Superior temporal gyrus (tissue), 1 donor: Measurements from ENCODE around the gene EXOC7.
"Not testable (repeated sequence)": the region's sequence is repeated elsewhere in the genome, so short reads cannot be mapped to it uniquely, and the experiment has no call there.

Source experiments
- DNase-seq: peaks from one replicate; pipeline ENCODE4 v3.0.0-alpha.2; 2016; ENCODE audit errors: extremely low spot score

The EXOC7 gene

DNA sequence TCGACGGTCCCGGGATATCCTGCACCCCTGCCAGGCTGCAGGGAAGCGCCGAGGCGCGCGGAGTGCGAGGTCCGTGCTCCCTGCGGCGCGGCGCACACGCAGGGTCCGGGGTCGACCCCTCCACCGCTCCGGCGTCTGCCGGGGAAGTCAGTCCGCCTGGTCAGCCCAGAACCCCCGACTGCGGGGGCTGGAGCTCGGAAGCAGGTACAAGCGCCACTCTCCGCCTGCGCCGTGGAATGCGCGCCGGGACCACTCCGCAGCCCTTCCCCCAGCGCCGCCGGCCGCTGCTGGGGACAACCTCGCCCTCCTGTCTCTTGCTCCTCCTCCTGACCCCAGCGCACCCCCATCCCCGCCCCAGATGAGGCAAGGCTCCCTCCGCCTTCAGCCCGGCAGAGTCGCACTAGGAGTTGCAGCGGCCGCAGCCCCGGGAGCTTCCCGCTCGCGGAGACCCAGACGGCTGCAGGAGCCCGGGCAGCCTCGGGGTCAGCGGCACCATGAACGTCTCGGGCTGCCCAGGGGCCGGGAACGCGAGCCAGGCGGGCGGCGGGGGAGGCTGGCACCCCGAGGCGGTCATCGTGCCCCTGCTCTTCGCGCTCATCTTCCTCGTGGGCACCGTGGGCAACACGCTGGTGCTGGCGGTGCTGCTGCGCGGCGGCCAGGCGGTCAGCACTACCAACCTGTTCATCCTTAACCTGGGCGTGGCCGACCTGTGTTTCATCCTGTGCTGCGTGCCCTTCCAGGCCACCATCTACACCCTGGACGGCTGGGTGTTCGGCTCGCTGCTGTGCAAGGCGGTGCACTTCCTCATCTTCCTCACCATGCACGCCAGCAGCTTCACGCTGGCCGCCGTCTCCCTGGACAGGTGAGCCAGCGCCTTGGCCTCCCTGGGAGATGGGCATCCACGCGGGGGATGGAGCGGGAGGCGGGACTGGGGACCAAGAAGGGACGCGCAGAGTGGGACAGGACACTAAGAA lies 28.9 kb downstream of the EXOC7 start, which contains the start of gene GALR2:
Gene GALR2, plus strand, starts transcription at position 392 of the 974 bp plus-strand sequence. Its CDS starts 103 bp downstream, at position 495.
- no peak for DNase-seq

DNA sequence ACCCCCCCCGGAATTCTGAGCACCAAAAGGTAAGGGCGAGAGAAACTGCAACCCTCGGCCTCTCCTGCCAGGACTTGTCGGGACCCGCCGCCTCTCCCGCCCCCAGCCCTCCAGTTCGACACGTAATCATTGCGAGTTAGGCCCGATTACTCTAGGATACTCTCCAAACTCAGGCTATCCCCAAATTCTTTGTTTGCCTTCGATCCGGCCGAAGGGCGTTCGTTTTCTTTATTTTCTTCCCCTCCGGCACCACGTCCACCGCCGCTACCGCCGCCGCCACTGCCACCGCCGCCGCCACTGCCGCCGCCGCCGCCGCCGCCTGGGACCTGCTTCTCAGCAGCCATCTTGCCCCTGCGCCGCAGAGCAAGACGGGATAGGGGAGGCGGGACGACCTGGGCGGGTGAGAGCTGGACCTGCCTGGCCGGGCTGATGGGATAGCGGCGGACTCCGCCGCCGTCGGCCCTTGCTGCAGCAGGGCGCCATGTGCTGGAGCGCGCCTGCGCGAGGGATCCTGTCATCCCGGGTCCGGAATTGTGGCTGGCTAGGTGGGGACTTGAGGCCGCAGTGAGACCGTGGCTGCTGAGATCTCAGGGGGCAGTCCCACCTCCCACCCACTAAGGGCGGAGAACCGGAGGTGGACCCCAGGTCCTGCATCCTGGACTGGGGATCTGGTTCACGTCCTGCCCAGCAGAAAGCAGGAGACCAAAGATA lies 31.3 kb downstream of the EXOC7 start, which contains the start of gene SRP68:
Gene SRP68, minus strand, starts transcription at position 370 of the 711 bp plus-strand sequence. Its CDS starts 26 bp downstream, at position 344.
- DNase-seq = peak; percentile 94

DNA sequence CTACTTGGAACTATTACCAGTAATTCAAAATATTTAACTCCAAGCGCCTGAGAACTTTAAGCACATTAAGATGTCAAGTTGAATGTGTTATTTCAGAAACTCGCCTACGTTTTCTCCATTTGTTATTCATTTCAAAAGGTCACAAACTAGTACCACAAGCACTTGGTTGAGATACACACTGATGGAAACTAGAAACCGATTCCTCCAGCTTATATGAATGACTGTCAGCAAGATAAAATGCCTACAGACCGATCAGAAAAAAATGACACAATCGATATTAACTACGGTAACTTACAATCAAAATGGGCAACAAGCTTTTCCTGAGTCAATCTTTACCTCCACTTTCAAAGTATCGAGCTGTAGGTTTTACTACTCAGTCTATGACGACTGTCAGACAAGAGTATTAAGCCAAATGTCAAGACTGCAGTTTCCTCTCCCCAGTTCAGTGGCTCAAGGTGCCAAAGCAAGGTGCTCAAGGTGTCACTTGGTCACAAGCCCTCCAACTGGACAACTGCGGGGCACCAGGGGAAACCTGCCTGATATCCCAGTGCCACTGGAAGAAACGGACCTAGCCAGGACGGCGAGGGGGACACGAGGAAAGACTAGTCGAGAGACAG lies 31.9 kb downstream of the EXOC7 start:
- DNase-seq = peak; percentile 15

DNA sequence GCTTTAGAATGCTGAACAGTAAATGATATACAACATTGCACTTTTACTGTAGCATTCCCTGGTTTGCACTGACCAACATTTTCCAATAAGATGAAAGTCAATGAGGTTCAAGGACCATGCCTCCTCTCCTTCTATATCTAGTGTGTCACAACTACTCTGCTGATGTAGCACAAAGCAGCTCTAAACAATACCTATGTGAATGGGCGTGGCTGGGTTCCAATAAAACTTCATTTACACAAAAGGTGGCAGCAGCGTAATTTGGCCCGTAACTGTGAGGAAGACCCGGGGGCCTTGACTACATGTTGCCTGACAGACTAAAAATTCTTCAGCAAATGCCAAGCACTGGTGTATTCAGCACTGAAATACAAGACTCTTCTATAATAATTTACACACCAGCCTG lies 37.8 kb downstream of the EXOC7 start:
- no peak for DNase-seq

DNA sequence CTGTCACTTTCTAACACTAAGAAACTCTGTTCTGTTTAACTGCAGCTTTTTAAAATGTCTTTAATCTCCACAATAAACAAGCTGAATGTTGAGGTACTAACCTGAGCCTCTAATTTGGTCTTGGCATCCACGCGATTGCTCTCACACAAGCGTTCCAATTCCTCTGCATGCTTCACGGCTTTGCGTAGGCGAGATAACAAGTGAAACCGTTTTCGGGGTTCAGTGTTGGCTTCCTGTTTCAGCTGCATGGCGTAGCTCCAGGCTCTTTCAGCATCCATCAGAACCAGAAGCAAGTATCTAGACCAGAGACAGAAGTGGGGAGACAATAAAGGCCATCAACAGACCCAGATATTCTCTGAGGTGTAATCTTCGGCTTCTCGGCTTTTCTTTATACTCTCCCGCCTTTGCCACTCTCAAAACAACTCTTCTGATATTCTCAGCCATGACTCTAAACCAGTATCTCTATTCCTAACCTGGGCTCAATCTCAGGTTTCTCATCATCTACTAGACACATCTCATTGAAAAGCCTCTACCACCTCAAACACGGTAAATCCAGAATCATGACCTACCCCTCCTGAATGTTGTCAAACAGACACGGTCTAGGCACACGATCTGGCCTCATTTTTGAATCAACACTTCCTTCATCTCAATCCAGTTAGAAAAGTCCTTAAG lies 39.6 kb downstream of the EXOC7 start:
- peak; percentile 43 for DNase-seq

DNA sequence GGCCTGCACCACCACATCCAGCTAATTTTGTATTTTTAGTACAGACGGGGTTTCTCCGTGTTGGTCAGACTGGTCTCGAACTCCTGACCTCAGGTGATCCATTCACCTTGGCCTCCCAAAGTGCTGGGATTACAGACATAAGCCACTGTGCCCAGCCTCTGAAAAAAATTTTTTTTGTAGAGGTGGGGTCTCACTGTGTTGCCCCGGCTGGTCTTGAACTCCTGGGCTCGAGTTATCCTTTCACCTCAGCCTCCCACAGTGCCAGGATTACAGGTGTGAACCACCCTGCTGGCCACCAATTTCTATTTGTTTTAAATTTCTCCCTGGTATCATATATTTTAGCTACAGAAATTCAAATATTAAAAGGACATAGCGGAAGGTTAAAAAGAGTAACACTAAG lies 45.3 kb downstream of the EXOC7 start:
- not testable (repeated sequence) for DNase-seq

DNA sequence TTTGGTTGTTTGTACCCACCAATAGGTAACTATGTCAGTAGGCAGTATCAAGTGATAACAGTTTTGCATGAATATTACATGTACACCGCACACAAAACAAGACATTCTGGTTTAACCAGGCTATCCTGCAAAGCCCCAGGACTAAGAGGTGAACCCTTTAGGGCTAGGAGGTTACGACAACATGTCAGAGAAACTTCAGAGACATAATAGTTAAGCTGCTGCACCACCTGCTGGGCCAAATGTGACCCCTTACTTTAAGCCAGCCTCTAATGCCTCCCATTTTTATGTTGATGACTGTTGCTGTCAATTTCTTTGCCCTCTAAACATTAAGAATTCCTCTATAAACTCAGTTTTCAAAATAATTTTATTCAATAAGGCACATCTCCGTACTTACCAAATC lies 46.7 kb downstream of the EXOC7 start:
- DNase-seq = no peak

DNA sequence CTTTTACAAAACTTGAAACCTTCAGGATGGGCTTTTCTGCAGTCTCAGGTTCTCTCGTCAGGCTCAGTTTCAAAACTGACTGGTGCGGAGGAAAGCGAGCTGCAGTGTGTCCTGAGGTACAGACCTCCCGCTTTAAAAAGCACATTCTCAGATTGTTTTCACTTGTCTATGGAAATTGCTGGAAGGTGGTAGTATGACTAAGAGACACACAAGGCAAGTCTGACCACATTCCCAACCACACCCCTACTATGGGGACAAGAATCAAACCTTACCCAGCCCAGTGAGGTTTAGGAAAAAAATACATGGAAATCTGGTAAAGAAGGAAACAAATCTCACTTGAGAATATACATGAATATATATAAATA lies 49.5 kb downstream of the EXOC7 start:
- DNase-seq = no peak

DNA sequence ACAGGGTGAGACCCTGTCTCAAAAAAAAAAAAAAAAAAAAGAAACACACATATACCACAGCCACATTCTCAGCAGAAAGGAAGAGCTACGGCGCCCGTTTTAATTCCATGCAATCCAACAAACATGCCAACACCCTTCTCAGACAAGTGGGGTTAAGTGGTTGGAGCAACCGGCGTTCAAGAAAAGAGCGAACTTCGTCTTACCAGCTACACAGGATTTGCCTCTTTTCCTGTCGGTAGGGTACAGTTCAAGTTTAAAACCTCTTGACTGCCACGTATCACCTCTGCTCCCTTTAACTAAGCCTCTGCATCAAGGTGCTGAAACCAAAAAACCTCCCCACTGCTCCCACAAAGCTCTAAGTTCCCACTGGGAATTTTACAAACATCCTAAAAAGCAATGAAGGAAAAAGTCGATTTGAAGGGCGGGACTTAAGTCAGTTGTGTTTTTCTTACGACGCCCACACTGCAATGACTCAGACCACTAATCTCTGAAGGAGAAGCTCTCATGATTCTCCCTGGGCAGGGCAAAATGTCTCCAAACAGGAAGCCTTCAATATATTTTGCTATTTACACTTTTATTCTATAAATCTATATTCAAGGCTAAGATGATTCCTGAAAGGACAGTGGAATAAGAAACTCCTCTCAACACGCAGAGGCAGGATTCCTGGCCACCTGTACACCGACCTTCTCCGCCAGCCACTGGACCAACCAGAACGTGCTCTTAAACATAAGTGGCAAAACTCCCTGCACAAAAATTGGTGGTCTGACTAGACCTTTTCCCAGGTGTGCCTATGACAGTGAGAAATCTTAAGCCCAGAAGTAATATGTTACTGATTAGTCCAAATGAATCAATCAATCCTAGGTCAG lies 50.1 kb downstream of the EXOC7 start:
- no peak for DNase-seq

DNA sequence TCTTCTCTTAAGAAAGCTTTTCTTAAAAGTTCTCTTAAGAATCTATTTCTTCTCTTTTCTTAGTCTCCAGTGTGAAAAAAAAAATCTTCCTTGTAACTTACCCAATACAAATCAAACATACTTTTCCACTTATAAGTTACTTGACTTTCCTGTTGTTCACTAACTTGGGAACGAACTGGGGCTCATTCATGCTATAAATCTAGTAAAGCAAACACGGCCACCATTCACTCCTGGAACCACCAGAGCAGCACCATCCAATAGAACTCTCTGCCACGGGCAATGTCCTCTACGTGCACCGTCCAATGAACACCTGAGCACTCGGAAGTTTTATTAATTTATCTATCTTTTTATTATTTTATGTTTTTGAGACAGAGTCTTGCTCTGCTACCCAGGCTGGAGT lies 52.0 kb downstream of the EXOC7 start:
- no peak for DNase-seq

DNA sequence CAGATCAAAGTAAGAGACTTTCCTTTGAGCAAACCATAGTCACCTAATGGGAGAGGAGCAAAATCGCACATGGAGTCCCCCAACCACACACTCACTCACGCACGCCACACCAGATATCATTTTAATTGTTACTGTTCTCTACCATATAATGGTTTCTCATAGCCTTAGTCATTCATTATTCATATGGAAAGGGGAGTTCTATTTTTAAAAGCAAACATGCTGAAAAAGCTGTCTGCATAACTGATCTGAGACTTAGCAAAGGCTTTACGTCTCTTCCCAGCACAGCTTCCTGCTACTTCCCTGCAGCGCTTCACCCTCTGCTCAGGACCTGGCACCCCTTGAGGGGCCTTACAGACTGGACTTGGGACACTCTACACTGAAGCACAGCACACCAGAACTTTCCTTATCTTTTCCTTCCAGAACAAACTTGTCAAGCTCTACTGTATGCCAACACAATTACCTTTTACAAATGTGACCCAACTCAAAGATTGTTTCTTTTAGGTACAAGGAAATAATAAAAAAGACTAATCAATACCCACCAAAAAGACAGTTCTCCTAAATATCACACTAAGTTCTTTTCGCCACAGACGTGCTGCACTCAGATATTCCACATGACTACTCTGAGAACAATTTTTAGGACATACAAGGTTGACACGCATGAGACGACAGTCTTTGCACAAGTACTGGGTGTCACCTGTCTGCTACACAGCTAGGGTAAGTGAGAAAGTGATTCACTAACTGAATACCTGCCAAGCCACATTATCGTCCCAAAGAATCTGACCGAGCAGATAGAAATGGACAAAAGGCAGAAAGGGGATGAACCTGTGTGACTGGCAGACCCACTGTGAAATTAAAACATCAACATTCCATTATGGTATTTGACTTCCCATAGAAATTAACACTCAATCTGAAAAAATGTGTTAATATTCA lies 52.8 kb downstream of the EXOC7 start:
- DNase-seq = no peak

DNA sequence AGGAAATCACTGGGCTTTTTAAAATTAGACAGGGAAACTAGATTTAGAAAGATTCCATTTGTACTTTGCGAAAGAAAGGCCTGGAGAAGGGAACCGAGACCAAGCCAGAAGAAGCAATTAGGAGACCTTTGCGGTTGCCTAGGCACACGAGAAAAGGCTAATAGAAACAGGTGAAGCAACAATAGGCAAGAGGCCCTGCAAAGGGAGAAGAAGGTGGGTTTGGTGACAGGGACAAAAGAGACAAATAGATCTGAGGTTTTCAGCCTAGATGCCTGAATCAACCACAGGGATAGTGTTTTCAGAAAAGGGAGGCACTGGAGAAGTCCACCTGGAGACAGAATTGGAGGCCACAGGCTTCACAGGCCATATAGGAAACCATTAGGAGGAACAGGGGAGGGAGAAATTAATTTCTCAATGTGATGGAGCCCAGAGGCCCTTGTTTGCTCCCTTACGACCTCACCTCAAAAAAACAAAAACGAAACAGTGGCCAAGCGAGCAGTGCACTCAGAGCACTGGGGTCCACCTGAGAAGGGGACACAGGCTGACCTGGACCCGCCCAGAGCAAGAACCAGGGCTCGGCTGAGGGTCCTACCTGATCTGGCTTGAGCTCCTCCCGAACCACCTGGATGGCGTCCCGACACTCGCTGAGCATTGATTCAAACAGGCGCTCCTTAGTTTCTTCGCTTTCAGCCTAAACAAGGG lies 53.6 kb downstream of the EXOC7 start:
- DNase-seq = no peak

DNA sequence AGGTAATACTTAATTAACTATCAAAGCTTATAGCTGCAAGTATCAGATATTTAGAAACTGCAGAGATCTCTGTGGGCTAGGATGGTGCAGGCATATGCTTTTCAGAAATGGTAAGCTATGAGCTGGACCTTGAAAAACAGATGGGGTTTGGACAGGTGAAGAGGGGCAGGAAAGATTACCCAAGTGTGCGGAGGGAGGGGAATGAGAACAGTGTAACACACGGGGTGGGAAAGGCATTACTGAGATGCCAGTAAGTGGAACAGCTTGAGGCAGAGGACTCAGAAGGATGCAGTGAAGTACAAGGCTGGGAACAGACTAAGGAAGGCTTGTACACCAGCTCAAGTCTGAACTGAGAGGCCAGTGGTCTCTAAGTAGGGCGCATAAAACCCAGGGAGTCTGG lies 54.3 kb downstream of the EXOC7 start:
- no peak for DNase-seq

DNA sequence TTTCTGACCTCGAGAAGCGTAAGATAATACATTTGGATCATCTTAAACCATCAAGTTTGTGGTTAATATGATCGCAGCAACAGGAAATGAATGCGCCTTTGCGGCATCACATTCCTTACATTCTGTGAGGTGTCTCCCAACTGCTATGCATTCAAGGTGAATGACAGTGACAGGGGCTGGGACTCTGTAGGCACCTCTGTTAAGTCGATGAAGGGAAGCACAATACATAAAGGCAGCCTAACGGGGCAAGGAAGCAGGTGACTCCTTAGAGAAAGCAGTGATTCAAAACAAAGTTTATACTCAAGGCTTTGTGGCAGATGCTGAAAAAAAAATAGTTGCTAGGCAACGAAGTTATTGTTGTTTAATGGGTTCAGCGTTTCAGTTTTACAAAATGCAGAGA lies 54.9 kb downstream of the EXOC7 start:
- no peak for DNase-seq

DNA sequence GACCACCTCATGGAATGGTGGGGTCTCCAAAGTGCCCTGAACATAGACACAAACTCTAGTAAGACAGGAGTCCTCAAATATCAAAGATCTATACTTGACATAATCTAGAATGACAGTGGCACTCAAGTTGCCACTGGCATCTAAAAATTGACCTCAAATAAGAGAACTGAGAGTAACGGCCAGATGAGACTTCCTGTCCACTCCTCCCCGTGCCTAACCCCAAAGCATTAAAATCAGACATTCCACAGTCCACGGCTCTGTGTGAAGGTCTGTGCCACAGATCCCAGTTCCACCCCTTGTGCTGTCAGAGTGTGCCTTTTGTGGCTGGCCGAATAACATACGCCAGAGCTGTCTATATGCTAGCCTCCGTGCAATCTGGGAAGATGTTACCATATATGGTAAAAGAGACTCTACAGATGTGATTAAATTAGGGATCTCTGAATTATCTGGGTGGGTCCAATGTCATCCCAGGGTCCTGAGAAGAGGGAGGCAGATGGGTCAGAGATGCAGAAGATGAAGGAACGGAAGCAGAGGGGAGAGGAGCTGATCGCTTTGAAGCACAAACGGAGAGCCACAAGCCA lies 55.5 kb downstream of the EXOC7 start:
- DNase-seq = no peak

DNA sequence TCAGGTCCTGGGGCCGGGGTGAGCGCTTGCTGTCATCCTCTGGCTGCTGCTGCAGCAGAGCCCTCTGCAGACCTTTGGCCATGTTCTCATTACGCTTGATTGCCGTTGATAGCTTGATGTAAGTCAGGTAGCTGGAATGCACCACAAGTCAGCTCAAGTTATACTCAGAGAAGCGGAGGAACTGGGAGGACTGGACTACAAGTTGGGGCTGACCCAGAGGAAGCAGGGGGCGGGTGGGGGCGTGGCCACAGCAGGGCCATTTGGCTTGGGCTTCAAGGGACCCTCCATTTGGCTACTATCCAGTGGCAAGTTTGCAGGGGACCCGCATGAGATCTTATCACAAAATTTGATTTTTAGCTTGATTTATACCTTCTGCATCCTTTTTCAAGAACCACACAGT lies 57.5 kb downstream of the EXOC7 start:
- no peak for DNase-seq

DNA sequence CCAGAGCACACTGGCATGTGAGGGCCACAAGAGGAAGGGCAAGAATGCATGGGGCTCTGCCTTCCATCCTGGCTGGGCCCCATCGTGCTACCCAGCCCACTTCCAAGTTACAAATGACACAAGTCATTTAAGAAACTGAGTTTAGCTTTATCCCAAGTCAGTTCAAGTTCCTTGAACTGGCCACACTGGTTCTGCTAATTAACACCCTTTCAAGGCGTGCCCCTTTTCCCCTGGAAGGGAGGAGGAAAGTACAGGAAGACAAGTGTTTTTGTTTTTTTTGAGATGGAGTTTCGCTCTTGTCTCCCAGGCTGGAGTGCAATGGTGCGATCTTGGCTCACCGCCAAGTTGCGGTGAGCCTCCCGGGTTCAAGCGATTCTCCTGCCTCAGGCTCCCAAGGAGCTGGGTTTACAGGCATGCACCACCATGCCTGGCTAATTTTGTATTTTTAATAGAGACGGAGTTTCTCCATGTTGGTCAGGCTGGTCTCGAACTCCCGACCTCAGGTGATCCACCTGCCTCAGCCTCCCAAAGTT lies 59.0 kb downstream of the EXOC7 start:
- not testable (repeated sequence) for DNase-seq

DNA sequence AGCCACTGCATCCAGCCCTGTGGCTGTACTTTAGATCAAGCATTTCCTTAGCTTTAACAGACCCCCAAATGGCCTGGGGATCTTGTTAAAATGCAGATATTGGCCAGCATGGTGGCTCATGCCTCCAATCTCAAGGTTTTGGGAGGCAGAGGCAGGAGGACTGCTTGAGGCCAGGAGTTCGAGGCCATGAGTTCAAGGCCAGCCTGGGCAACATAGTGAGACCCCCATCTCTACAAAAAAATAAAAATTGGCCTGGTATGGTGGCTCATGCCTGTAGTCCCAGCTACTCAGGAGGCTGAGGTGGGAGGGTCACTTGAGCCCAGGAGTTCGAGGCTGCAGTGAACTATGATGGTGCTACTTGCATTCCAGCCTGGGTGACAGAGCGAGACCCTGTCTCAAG lies 60.7 kb downstream of the EXOC7 start:
- DNase-seq = not testable (repeated sequence)
